Activated T-helper 2 cell treated with anti-CD3 and anti-CD28 coated beads, Interferon-gamma antibody, Interleukin-2, Interleukin-4, amounts not matched to agents 10 μg/mL and 5 μg/mL and 100 μg/mL, durations not matched to agents 14 hours and 24 hours and 36 hours (primary cell): ENCODE results near the gene ANXA7. TPM values are rescaled to one million over a fixed set of nuclear protein-coding genes. Genes with fewer than 3 reads are reported as not detected.
"Not testable (repeated sequence)": the region's sequence is repeated elsewhere in the genome, so short reads cannot be mapped to it uniquely, and the experiment has no call there.

Source experiments
- DNase-seq: peaks from one replicate; pipeline ENCODE4 v3.0.0; 2021; ENCODE audit warnings: low spot score
- H3K27ac Mint-ChIP-seq: one replicate; pipeline ENCODE4 v1.8.0; 2021; ENCODE audit warnings: mixed read lengths
- H3K27me3 Mint-ChIP-seq: one replicate; pipeline ENCODE4 v1.8.0; 2021; ENCODE audit warnings: low read depth, mixed read lengths
- H3K36me3 Mint-ChIP-seq: one replicate; pipeline ENCODE4 v1.8.0; 2021; ENCODE audit warnings: low read depth, mixed read lengths
- H3K4me1 Mint-ChIP-seq: one replicate; pipeline ENCODE4 v1.8.0; 2021; ENCODE audit warnings: low read depth, mixed read lengths
- H3K4me3 Mint-ChIP-seq: one replicate; pipeline ENCODE4 v1.8.0; 2021; ENCODE audit warnings: low read depth, mild to moderate bottlenecking, moderate library complexity, mixed read lengths
- H3K9me3 Mint-ChIP-seq: one replicate; pipeline ENCODE4 v1.8.0; 2021; ENCODE audit warnings: mixed read lengths
- intact Hi-C: fragments of 100-400 bp; cut with micrococcal nuclease; formaldehyde crosslinking; loops from one replicate; pipeline ENCODE4 v1.15.1; 2023
- total RNA-seq: library from RNA; stranded (reverse); gene quantifications from 2 replicates; pipeline ENCODE4 v1.2.3, GENCODE V29; 2022

The ANXA7 gene
- total RNA-seq, 1 donor from 2014 or later: 173 TPM

- Mint-ChIP-seq H3K27ac (peak within 1 kb of the TSS; percentile 77), H3K4me3 (peak within 1 kb of the TSS; percentile 89), H3K27me3 (peaks cover 8% of the 10 kb centered on the region), H3K36me3 (peaks cover 19% of the 10 kb centered on the region), H3K9me3 (peaks cover 5% of the 10 kb centered on the region), H3K4me1 (peaks cover 13% of the 10 kb centered on the region)
- intact Hi-C loops: loop anchor here (2.0 to 10.0 kb wide), 3 partner anchors 54 to 286 kb away; partner anchors contain the start of genes MRPS16 and MYOZ1
- DNase-seq: peak; percentile 90
These were observed 55.3 kb downstream of the ANXA7 start, which contains the start of gene CFAP70 for GRCh38 chr10:73358331-73359279. Gene CFAP70, minus strand, starts transcription at chr10:73358864. Its CDS starts 4,068 bp downstream, at chr10:73354796.

GRCh38 chr10:73357821-73358220, 56.0 kb downstream of the ANXA7 start:
- peak overlapping the region; percentile 89 for H3K4me3 Mint-ChIP-seq
- peaks cover 13% of the 10 kb centered on the region for H3K4me1 Mint-ChIP-seq
- H3K9me3 Mint-ChIP-seq: peaks cover 5% of the 10 kb centered on the region
- peaks cover 8% of the 10 kb centered on the region for H3K27me3 Mint-ChIP-seq
- DNase-seq: no peak
- intact Hi-C loops: loop anchor here (2.0 to 10.0 kb wide), 3 partner anchors 55 to 287 kb away; partner anchors contain the start of genes MRPS16 and MYOZ1
- H3K36me3 Mint-ChIP-seq: peaks cover 15% of the 10 kb centered on the region
- H3K27ac Mint-ChIP-seq: peak overlapping the region; percentile 77

DNA sequence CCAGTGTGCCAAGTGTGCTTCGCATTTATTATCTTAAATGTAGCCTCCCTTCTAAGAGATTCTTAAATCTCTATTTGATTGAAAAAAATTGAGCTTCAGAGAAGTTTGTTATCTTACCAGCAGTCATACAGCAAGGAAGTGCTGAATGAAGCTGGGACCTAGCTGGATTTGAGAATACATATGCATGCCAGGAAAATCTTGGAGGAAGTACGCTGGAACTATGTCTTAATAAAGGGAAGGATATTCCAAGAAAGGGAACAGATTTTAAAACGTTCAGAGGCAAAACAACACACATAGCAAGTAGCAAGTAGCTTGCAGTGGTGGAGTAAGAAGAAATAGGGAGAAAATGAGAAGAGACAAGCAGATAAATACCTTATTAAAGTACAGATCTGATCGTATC, 56.7 kb downstream of the ANXA7 start:
- Mint-ChIP-seq H3K27me3 (peaks cover 8% of the 10 kb centered on the region), H3K27ac (no peak overlapping the region), H3K9me3 (peaks cover 5% of the 10 kb centered on the region), H3K4me1 (peaks cover 13% of the 10 kb centered on the region), H3K4me3 (no peak overlapping the region), H3K36me3 (peaks cover 9% of the 10 kb centered on the region)
- no peak for DNase-seq
- intact Hi-C loops: loop anchor here (5.0 to 10.0 kb wide), 2 partner anchors 105 to 288 kb away; partner anchors contain the start of genes MRPS16 and MYOZ1

GRCh38 chr10:73344269-73344668, 69.6 kb downstream of the ANXA7 start:
- no peak for DNase-seq
- no peak overlapping the region for H3K4me3 Mint-ChIP-seq
- H3K9me3 Mint-ChIP-seq: no peaks in the 10 kb centered on the region
- H3K4me1 Mint-ChIP-seq: no peaks in the 10 kb centered on the region
- no peak overlapping the region for H3K27ac Mint-ChIP-seq
- intact Hi-C loops: no loop called here
- peaks cover 2% of the 10 kb centered on the region for H3K27me3 Mint-ChIP-seq
- H3K36me3 Mint-ChIP-seq: no peaks in the 10 kb centered on the region

DNA sequence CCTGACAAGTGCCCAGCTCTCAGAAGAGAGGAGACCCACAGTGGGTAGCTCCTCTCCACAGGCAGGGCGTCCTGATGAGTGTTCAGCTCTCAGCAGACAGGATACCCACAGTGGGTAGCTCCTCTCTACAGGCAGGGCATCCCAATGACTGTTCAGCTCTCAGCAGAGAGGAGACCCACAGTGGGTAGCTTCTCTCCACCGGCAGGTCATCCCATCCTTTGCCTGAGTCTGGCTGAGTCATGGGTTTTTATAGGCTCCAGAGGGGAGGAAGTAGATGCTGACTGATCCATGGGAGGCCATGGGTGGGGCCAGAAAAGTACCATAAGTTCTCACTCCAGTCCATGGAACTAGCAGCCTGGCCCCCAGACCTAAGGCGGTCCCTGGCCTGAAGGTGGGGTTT, 73.7 kb downstream of the ANXA7 start:
- no peaks in the 10 kb centered on the region for H3K36me3 Mint-ChIP-seq
- no peak overlapping the region for H3K4me3 Mint-ChIP-seq
- intact Hi-C loops: no loop called here
- no peak overlapping the region for H3K27ac Mint-ChIP-seq
- H3K9me3 Mint-ChIP-seq: no peaks in the 10 kb centered on the region
- peaks cover 2% of the 10 kb centered on the region for H3K27me3 Mint-ChIP-seq
- DNase-seq: no peak
- H3K4me1 Mint-ChIP-seq: no peaks in the 10 kb centered on the region

DNA sequence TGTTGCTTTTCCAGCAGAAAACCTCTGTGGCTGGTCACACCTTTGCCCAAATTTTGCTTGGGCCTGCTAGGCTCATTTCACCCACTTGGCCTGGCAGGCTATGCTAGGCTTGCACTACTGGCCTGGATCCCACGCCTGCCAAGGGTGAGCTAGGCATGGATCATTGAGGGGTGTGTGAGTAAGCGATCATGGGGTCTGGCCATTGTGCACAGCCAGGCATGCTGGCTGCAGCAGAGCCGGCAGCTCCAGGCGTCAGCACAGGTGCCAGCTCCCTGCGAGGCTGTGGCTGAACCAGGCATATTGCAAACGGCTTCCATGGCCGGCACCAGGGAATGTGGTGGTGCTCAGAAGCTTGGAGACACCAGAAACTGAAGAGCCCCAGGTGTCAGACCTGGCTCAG, 74.4 kb downstream of the ANXA7 start:
- Mint-ChIP-seq H3K27me3 (peaks cover 2% of the 10 kb centered on the region), H3K36me3 (no peaks in the 10 kb centered on the region), H3K9me3 (no peaks in the 10 kb centered on the region), H3K27ac (no peak overlapping the region), H3K4me3 (no peak overlapping the region), H3K4me1 (no peaks in the 10 kb centered on the region)
- intact Hi-C loops: no loop called here
- DNase-seq: no peak

DNA sequence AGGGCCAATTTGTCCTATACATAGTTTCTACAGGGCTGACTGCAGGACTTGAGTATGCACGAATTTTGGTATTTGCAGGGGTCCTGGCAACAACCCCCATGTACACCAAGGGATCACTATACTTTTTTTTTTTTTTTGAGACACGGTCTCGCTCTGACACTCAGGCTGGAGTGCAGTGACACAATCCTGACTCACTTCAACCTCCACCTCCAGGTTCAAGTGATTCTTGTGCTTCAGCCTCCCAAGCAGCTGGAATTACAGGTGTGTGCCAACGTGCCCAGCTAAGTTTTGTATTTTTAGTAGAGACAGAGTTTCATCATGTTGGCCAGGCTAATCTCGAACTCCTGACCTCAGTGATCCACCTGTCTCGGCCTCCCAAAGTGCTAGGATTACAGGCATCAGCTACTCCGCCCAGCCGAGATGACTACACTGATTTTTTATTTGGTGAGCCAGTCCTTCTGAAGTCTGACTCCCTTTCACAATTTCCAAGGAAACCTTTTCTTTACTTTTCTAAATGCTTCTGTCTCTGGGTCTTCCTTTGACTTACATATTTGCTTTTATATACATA, 75.0 kb downstream of the ANXA7 start:
- Mint-ChIP-seq H3K9me3 (no peaks in the 10 kb centered on the region), H3K27ac (no peak overlapping the region)

GRCh38 chr10:73333202-73333601, 80.7 kb downstream of the ANXA7 start:
- Mint-ChIP-seq H3K9me3 (no peaks in the 10 kb centered on the region), H3K27me3 (peaks cover 19% of the 10 kb centered on the region), H3K4me1 (no peaks in the 10 kb centered on the region), H3K36me3 (no peaks in the 10 kb centered on the region), H3K4me3 (no peak overlapping the region), H3K27ac (no peak overlapping the region)
- DNase-seq: no peak
- intact Hi-C loops: no loop called here

More for the DNA sequence above, 75.0 kb downstream of the ANXA7 start:
- no peak for DNase-seq
- Mint-ChIP-seq H3K36me3 (no peaks in the 10 kb centered on the region), H3K27me3 (no peaks in the 10 kb centered on the region), H3K4me3 (no peak overlapping the region), H3K4me1 (no peaks in the 10 kb centered on the region)
- intact Hi-C loops: no loop called here

DNA sequence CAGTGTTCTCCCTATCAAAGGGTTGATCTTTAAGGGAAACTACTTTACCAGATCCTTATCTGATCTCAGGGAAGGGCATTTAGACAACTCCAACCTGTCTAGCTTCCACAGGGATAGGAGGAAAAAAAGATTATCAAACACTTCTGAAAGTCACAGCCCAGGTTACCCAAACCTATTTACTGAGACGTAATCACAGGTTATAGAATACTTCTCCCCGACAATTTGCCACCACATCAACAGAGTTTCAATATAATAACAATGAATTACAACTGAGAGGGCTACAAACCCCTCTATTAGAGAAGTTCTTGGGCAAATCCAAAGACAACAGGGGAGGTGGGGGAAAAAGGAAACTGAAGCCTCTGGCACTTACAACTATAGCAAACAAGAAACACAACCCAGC, 81.5 kb downstream of the ANXA7 start:
- H3K4me1 Mint-ChIP-seq: no peaks in the 10 kb centered on the region
- no peak overlapping the region for H3K27ac Mint-ChIP-seq
- H3K27me3 Mint-ChIP-seq: peaks cover 19% of the 10 kb centered on the region

DNA sequence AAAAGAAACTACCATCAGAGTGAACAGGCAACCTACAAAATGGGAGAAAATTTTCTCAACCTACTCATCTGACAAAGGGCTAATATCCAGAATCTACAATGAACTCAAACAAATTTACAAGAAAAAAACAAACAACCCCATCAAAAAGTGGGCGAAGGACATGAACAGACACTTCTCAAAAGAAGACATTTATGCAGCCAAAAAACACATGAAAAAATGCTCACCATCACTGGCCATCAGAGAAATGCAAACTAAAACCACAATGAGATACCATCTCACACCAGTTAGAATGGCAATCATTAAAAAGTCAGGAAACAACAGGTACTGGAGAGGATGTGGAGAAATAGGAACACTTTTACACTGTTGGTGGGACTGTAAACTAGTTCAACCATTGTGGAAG, 85.3 kb downstream of the ANXA7 start:
- intact Hi-C loops, DNase-seq, H3K4me3 Mint-ChIP-seq, H3K36me3 Mint-ChIP-seq, H3K9me3 Mint-ChIP-seq, H3K4me1 Mint-ChIP-seq, H3K27ac Mint-ChIP-seq: not testable (repeated sequence)
- peaks cover 17% of the 10 kb centered on the region for H3K27me3 Mint-ChIP-seq

More for the DNA sequence above, 81.5 kb downstream of the ANXA7 start:
- intact Hi-C loops: no loop called here
- no peaks in the 10 kb centered on the region for H3K9me3 Mint-ChIP-seq
- no peak for DNase-seq
- no peak overlapping the region for H3K4me3 Mint-ChIP-seq
- no peaks in the 10 kb centered on the region for H3K36me3 Mint-ChIP-seq

DNA sequence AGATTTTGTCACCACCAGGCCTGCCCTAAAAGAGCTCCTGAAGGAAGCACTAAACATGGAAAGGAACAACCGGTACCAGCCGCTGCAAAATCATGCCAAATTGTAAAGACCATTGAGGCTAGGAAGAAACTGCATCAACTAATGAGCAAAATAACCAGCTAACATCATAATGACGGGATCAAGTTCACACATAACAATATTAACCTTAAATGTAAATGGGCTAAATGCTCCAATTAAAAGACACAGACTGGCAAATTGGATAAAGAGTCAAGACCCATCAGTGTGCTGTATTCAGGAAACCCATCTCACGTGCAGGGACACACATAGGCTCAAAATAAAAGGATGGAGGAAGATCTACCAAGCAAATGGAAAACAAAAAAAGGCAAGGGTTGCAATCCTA, 88.6 kb downstream of the ANXA7 start:
- H3K9me3 Mint-ChIP-seq, H3K4me3 Mint-ChIP-seq, H3K27me3 Mint-ChIP-seq, DNase-seq, intact Hi-C loops, H3K4me1 Mint-ChIP-seq, H3K27ac Mint-ChIP-seq, H3K36me3 Mint-ChIP-seq: not testable (repeated sequence)
